Kidney tubule cell (primary cell): Measurements from ENCODE around the gene RASGEF1C.
A peak's percentile ranks its signal among the peaks of the same experiment; 100 is the strongest.

Source experiments
- DNase-seq: peaks from one replicate; pipeline ENCODE4 v3.0.0-alpha.2; 2018; ENCODE audit warnings: low spot score

Gene RASGEF1C

GRCh38 chr5:180081481-180081880, 127.5 kb downstream of the RASGEF1C start:
- no peak for DNase-seq

GRCh38 chr5:180080486-180081280, 128.3 kb downstream of the RASGEF1C start:
- no peak for DNase-seq

GRCh38 chr5:180079702-180080466, 129.1 kb downstream of the RASGEF1C start:
- no peak for DNase-seq

GRCh38 chr5:180078348-180078747, 130.7 kb downstream of the RASGEF1C start:
- DNase-seq, result no peak

DNA sequence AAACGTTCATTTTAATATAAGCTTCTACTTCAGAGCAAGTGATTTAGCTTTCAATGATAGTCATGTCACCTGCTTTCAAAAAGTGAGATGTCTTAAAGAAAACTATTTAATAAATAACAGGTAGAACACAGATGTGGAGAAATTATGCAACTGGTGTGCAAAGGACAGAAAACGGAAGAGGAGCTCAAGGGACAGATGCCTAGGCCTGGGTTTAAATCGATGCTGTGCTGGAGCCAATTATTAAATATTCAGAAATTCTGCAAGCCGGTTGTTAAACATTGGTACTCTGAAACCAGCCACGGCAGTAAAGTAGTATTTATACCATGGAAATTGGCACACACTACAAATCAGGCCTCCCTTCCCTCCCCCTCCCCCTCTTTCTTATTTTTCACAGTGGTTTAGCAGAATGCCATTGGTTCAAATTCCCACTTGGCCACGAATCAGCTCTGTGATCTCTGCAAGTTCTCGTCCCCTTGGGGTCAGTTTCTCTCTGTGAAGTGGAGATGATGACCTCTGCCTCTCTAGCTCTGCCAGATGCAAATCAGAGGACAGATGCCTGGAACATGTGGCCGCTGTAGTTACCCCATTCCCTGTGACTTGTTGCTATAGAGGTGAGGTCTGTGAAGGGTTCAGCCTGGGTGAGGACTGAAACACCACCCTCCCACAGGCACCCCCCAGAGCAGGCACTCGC, 131.3 kb downstream of the RASGEF1C start:
- DNase-seq, result no peak

DNA sequence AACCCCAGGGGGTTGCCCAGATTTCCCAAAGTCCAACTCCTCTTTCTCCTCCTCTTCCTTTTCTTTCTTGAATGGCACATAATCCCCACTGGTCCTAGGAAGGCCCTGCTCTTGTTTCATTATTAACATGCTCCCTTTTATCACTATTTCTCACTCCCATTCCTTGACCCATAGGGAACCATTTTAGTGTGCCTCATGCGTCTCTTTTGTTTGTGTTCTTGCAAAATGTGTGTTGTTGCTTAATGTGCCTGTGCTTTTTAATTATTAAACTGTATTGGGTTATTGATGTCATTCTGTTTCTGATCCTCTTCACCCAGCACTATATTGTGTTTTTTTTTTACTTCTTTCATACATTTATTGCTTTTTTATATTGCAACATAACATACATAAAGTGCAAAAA, 133.3 kb downstream of the RASGEF1C start:
- DNase-seq, result no peak

DNA sequence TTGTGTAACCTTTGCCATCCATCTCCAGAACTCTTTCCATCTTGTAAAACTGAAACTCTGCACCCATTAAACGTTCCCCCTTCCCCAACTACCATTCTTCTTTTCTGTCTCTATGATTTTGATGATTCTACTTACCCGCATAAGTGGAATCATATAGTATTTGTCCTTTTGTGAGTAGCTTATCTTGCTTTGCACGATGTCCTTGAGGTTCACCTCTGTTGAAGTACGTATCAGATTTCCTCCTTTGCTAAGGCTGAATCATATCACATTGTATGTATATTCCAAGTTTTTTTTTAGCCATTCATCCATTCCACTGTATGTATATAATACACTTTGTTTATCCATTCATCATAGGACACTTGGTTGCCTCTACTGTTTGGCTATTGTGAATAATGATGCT, 134.5 kb downstream of the RASGEF1C start:
- no peak for DNase-seq

DNA sequence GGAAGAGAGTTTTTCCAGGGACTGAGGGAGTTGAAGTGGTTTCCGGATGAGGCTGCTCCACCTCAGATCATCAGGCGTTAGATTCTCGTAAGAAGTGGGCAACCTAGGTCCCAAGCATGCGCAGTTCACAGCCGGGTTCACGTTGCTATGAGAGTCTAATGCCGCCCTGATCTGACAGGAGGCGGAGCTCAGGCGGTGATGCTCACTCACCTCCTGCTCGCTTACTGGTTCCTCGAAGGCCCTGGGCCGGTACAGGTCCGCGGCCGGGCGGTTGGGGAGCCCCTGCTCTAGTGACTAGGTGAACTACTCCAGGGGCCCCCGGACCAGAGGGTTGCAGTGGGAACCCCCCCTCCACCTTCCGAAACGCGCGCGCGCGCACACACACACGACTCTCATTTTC, 136.5 kb downstream of the RASGEF1C start:
- no peak for DNase-seq

DNA sequence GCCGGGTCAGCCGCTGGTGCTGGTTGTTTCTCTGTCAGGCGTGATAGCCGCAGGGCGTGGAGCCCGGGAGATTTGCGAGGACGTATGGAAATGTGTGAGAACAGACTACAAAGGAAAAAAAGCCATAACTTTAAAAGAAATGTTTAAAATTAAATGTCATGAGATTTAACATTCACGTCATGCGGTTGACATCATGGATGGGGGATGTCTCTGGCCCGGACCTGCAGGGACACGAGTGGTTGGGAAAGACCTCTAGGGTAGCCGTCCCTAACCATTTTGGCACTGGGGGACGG, 136.8 kb downstream of the RASGEF1C start:
- no peak for DNase-seq

- peak; percentile 92 for DNase-seq
These were observed 137.3 kb downstream of the RASGEF1C start, which contains the start of gene RNF130 for GRCh38 chr5:180071531-180072255. RNF130 (minus strand) TSS chr5:180071759; CDS start chr5:180071702, 57 bp downstream.

- peak; percentile 60 for DNase-seq
These were observed 138.1 kb downstream of the RASGEF1C start for GRCh38 chr5:180070756-180071530.

- DNase-seq, result no peak
These were observed 139.3 kb downstream of the RASGEF1C start for GRCh38 chr5:180069589-180070247.

GRCh38 chr5:180068519-180069090, 140.4 kb downstream of the RASGEF1C start:
- DNase-seq, result no peak

DNA sequence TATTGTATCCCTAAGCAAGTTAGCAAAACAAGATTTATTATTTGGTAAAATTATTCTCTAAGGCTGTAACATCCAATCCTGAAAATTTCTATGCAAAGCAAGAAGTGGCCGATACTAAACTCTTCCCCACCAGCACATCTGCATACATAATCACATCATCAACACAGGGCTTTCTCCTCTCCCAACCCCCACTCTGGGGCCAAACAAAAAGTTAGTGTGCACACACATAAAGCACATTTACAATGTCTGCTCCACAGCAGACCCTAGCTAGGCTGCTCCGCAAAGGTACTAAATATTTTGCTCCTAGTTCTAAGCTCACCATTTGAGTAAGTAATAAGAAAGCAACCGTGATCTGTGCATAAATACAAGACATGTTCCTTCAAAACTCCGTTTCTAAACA, 141.0 kb downstream of the RASGEF1C start:
- DNase-seq, result no peak

DNA sequence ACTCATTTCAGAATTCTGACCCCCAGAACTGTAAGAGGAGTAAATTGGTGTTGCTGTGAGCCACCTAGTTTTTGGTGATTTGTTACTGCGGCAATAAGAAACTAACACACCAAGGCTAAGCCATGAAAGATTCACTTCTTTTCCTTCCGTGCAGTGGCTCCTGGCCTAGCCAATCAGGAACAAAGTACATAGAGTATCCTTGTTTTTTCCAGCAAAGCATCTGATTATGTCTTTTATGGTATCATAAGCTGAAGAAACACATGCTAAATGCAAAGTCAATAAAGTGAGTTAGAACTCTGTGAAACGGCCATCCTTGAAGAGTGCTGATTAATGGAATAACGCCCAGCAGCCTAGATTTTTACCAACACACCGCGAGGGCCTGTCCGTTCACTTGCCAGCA, 148.8 kb downstream of the RASGEF1C start:
- DNase-seq, result no peak

GRCh38 chr5:180059326-180059725, 149.7 kb downstream of the RASGEF1C start:
- DNase-seq, result peak; percentile 60

DNA sequence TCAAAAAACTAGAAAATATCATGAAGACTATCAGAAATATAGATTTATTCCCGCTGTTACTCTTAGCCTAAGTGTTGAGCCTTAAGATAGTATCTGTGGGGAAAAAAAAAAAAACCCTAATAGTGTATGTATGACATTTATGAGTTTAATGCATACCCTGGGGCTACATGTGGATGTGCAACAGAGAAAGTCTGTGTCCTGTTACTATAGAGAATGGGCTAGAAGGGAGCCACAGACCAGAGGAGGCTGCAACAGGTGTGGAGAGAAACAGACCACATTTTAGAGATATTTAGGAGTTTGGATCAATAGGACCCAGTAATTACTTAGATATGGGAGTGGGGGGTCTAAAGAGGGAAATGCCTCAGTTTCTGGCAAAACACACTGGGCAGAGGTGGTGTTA, 152.9 kb downstream of the RASGEF1C start:
- no peak for DNase-seq

DNA sequence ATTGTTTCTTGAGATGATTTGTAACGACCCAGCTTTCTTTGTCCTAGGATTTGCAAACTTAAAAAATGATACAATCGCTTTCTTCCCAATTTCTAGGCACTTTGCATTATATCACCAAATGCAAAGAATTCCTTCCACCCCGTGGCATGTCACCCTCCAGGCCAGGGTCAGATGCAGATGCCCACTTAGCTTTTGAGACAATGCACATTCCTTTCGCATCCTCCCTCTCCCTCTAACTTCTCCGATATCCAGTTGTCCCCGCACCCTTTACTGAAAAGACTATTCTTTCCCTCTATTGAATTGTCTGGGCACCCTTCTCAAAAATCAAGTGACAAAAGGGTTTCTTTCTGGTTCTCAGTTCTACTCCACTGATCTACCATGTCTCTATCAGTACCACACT, 154.8 kb downstream of the RASGEF1C start:
- DNase-seq, result no peak

GRCh38 chr5:180053061-180053602, 155.9 kb downstream of the RASGEF1C start:
- DNase-seq, result no peak

GRCh38 chr5:180052211-180052818, 156.7 kb downstream of the RASGEF1C start:
- no peak for DNase-seq
